ENCODE data around the gene AGPAT1. TPM values are rescaled to one million over a fixed set of nuclear protein-coding genes. Genes with fewer than 3 reads are reported as not detected.
A peak's percentile ranks its signal among the peaks of the same experiment; 100 is the strongest.

Gene AGPAT1
- total RNA-seq, 4 donors from 2014 or later = 17.6 to 34.0 (median 19.1) TPM

GRCh38 chr6:32151181-32151862, 24.6 kb downstream of the AGPAT1 start:
- Histone ChIP-seq H3K27ac (peak overlapping the region; percentile 22 to 98 (median 94)), H3K27me3 (peaks cover 0 to 16% (median 0%) of the 10 kb centered on the region in 4 donors), H3K4me3 (peak overlapping the region; percentile 15 to 95 (median 78)), H3K36me3 (peaks cover 0 to 20% (median 5%) of the 10 kb centered on the region in 3 donors), H3K9me3 (no peaks in the 10 kb centered on the region), H3K4me1 (peaks cover 19 to 76% (median 26%) of the 10 kb centered on the region in 3 donors)
- intact Hi-C loops (cut with DNase I) = no loop called here
- no peak for DNase-seq
- TF ChIP-seq POLR2A (IDR thresholded peaks at IDR 0.05) (no peak), CTCF (IDR thresholded peaks at IDR 0.05) (no peak)
- WGBS, 2 donors = 39 to 48% methylated on average over 7 of the region's 8 CpGs

- WGBS, 2 donors = 70 to 86% methylated on average over 14 to 17 of the region's 55 CpGs
- Histone ChIP-seq H3K4me1 (peaks cover 16 to 65% (median 19%) of the 10 kb centered on the region in 3 donors), H3K27ac (peak overlapping the region in 3 of 4 donors; percentile 7 to 93 (median 9)), H3K27me3 (peaks cover 0 to 16% (median 0%) of the 10 kb centered on the region in 4 donors), H3K4me3 (peak overlapping the region in 2 of 4 donors; percentile 11 to 95), H3K36me3 (peaks cover 0 to 11% (median 0%) of the 10 kb centered on the region in 3 donors), H3K9me3 (no peaks in the 10 kb centered on the region)
- TF ChIP-seq CTCF (IDR thresholded peaks at IDR 0.05) = no peak
- TF ChIP-seq POLR2A (IDR thresholded peaks at IDR 0.05) = no peak
- no peak for DNase-seq
- intact Hi-C loops (cut with DNase I) = no loop called here
These were observed 25.7 kb downstream of the AGPAT1 start for GRCh38 chr6:32149932-32150870.

GRCh38 chr6:32149092-32149755, 26.7 kb downstream of the AGPAT1 start:
- WGBS, 2 donors = 44 to 61% methylated on average over 14 to 27 of the region's 47 CpGs
- Histone ChIP-seq H3K36me3 (peaks cover 0 to 11% (median 0%) of the 10 kb centered on the region in 3 donors), H3K4me3 (peak overlapping the region; percentile 17 to 52 (median 48)), H3K27ac (peak overlapping the region in 1 of 4 donors; percentile 30), H3K4me1 (peaks cover 10 to 61% (median 13%) of the 10 kb centered on the region in 3 donors), H3K9me3 (no peaks in the 10 kb centered on the region), H3K27me3 (peaks cover 0 to 16% (median 0%) of the 10 kb centered on the region in 4 donors)
- no peak for DNase-seq
- TF ChIP-seq CTCF (IDR thresholded peaks at IDR 0.05) = no peak
- TF ChIP-seq POLR2A (IDR thresholded peaks at IDR 0.05) = no peak
- intact Hi-C loops (cut with DNase I) = no loop called here

- Histone ChIP-seq H3K36me3 (peaks cover 0 to 11% (median 0%) of the 10 kb centered on the region in 3 donors), H3K4me3 (peak overlapping the region; percentile 17 to 52 (median 48)), H3K27ac (peak overlapping the region in 3 of 4 donors; percentile 10 to 69 (median 46)), H3K9me3 (no peaks in the 10 kb centered on the region), H3K27me3 (peaks cover 0 to 16% (median 0%) of the 10 kb centered on the region in 4 donors), H3K4me1 (peaks cover 10 to 65% (median 13%) of the 10 kb centered on the region in 3 donors)
- TF ChIP-seq POLR2A (IDR thresholded peaks at IDR 0.05) (no peak), CTCF (IDR thresholded peaks at IDR 0.05) (peak in 4 of 6 experiments; percentile 13 to 45 (median 22))
- DNase-seq = no peak
- intact Hi-C loops (cut with DNase I) = no loop called here
- 20 to 31% methylated on average over 38 of the region's 39 CpGs for WGBS, 2 donors
These were observed 27.4 kb downstream of the AGPAT1 start for GRCh38 chr6:32148289-32149091.

Measured in esophagus squamous epithelium (tissue), 5 donors.